Caki2 (cell line): Measurements from ENCODE around the gene THNSL1. TPM values are rescaled to one million over a fixed set of nuclear protein-coding genes. Genes with fewer than 3 reads are reported as not detected.
"Not testable (repeated sequence)": the region's sequence is repeated elsewhere in the genome, so short reads cannot be mapped to it uniquely, and the experiment has no call there.

Source experiments
- DNase-seq: peaks from one replicate; pipeline ENCODE4 v3.0.0-alpha.2; 2015; ENCODE audit warnings: low read depth
- in situ Hi-C: cut with HindIII; loops from 2 replicates; pipeline ENCODE4 v1.10.0; 2016; ENCODE audit warnings: low sequenced_read_pairs, low pct_unique_long_range_greater_than_20kb, mixed read lengths
- total RNA-seq: library from RNA; depleted of rRNA; stranded (reverse); fragments of >200 nt; shearing (Covaris generic); gene quantifications from 2 replicates; pipeline ENCODE4 v1.2.3, GENCODE V29; 2014; ENCODE audit warnings: low replicate concordance; rRNA removed

The THNSL1 gene, protein sequence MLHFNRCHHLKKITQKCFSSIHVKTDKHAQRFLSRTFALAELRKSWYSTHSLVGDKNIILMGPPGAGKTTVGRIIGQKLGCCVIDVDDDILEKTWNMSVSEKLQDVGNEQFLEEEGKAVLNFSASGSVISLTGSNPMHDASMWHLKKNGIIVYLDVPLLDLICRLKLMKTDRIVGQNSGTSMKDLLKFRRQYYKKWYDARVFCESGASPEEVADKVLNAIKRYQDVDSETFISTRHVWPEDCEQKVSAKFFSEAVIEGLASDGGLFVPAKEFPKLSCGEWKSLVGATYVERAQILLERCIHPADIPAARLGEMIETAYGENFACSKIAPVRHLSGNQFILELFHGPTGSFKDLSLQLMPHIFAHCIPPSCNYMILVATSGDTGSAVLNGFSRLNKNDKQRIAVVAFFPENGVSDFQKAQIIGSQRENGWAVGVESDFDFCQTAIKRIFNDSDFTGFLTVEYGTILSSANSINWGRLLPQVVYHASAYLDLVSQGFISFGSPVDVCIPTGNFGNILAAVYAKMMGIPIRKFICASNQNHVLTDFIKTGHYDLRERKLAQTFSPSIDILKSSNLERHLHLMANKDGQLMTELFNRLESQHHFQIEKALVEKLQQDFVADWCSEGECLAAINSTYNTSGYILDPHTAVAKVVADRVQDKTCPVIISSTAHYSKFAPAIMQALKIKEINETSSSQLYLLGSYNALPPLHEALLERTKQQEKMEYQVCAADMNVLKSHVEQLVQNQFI
- 3.3 and 12.7 TPM in 2 replicates for total RNA-seq

- DNase-seq: peak; percentile 100
- in situ Hi-C loops: loop anchor here (5.0 kb wide), 1 partner anchor 51 kb away; no protein-coding TSS in a partner anchor
Measured at GRCh38 chr10:25016376-25017153, at the start of gene THNSL1. Gene THNSL1 (plus strand): TSS chr10:25016612. CDS start chr10:25023224, 6,612 bp downstream.

DNA sequence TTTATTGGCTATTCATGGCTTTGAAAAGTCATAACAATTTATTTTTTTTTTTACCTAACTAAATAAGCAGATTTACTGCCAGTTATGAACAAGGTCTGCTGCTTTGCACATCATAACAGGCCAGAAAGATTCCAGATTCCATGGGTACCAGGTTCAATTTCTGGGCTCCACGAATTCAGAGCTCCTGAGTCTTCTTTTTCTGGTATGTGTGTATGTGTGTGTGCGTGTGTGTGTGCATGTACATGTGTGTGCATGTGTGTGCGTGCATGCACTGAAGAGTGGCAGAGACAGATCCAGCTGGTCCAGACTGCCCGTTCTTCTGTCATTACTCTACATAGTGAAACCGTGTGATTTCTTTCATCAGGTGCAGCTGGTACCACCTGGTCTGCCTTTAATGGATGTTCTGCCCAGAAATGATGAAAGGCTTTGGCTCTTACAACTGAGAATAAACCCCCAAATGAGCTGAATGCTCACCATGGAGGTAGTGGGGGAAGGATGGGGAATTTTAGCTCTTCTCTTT, 49.4 kb upstream of the THNSL1 start:
- DNase-seq: no peak
- in situ Hi-C loops: no loop called here

- in situ Hi-C loops: no loop called here
- no peak for DNase-seq
Measured at GRCh38 chr10:24968349-24968748, 48.1 kb upstream of the THNSL1 start.

DNA sequence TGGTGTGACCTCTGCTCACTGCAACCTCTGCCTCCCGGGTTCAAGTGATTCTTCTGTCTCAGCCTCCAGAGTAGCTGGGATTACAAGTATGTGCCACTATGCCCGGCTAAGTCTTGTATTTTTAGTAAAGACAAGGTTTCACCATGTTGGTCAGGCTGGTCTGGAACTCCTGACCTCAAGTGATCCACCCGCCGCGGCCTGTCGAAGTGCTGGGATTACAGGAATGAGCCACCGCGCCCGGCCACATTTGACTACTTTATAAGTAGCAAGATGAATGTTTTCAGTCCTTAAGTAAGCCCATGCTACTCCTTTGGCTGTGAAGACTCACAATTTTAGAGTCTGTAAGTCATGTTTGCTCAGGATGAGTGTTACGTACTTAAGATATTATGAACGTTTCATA, 47.5 kb upstream of the THNSL1 start:
- in situ Hi-C loops, DNase-seq: not testable (repeated sequence)

GRCh38 chr10:24969841-24970281, 46.6 kb upstream of the THNSL1 start:
- DNase-seq: no peak
- in situ Hi-C loops: no loop called here

GRCh38 chr10:24971374-24971773, 45.0 kb upstream of the THNSL1 start:
- in situ Hi-C loops: no loop called here
- DNase-seq: no peak

- in situ Hi-C loops: no loop called here
- no peak for DNase-seq
Measured at GRCh38 chr10:24973163-24973562, 43.2 kb upstream of the THNSL1 start.

- no peak for DNase-seq
- in situ Hi-C loops: no loop called here
Measured at GRCh38 chr10:24974976-24975375, 41.4 kb upstream of the THNSL1 start.

DNA sequence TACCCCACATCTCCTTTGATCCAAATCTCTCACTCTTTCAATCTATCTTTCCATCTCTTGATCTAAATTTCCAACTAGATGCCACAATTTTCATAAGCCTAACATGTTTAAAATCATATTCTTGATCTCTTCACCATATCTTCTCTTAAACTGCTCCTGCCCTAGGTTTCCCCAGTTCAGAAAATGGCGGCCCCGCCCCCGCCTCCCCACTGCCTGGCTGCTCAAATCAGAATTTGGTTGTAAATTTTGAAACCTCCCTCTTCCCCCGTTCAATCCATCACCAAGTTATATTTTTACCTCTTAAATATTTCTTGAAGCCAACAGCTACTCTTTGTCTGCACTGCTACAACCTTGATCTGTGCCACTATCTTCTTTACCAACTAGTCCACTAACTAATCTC, 36.7 kb upstream of the THNSL1 start:
- in situ Hi-C loops: no loop called here
- DNase-seq: no peak

DNA sequence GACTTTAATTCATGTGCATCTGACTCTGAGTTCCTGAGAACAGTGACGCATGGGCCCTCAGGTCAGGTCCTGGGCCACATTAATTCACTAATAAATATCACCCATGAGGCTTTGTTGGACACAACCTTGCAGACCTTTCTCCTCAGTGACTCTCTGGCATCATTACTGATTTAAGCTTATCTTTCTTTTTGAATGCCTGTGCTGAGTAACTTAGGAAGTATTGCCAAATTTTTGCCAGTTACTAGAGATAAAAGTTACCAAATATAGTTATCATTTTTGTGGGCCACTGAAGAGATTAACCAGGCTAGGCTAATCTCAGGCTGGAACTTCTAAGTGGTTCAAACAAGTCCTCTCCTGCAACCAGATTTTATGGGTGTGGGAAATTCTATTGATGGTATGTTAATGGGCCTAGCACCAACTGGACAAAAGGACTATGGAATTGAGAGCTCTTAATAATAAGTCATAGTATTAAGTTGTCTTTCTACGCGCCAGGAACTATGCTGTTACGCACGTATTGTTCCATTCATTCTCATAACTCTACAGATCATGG, 35.2 kb upstream of the THNSL1 start:
- in situ Hi-C loops: no loop called here
- DNase-seq: no peak

- DNase-seq: no peak
- in situ Hi-C loops: no loop called here
Measured at GRCh38 chr10:24982319-24983112, 33.9 kb upstream of the THNSL1 start.

DNA sequence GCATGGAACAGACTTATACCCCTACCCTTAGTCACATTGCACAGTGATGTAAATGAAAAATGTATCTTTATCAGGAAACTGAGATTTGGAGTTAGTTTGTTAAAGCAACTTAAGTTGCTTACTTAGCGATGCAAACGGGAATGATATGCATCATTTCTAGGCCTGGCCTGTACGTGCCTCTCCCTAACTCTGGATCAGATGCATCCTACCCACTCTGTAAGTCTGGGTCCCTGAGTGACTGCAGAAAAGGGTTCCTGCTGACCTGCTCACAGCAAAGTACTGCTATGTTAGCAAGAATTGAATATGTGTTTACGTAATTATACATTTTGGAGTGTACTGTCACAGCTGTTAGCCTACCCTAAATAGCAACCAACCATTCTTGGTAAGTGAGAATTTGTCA, 33.3 kb upstream of the THNSL1 start:
- DNase-seq: no peak
- in situ Hi-C loops: no loop called here

- DNase-seq: no peak
- in situ Hi-C loops: no loop called here
Measured at GRCh38 chr10:24983946-24984345, 32.5 kb upstream of the THNSL1 start.

DNA sequence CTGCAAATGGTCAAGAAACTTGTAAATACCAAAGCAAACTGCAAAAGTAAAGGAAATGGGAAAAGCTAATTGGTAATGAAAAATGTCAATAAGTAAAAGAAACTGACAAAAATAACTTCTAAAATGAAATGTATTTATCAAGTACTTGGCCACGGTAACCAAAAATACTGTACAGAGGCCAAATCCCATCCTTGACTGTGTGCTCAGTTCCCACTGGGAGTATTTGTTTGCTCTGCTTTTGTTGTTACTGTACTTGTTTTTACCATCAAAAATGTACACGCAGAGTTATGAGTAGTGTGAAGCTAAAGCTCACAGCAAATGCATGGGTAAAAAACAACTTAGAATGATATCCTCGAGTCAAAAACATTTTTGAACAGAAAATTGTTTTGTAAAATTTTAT, 31.5 kb upstream of the THNSL1 start:
- no peak for DNase-seq
- in situ Hi-C loops: no loop called here

DNA sequence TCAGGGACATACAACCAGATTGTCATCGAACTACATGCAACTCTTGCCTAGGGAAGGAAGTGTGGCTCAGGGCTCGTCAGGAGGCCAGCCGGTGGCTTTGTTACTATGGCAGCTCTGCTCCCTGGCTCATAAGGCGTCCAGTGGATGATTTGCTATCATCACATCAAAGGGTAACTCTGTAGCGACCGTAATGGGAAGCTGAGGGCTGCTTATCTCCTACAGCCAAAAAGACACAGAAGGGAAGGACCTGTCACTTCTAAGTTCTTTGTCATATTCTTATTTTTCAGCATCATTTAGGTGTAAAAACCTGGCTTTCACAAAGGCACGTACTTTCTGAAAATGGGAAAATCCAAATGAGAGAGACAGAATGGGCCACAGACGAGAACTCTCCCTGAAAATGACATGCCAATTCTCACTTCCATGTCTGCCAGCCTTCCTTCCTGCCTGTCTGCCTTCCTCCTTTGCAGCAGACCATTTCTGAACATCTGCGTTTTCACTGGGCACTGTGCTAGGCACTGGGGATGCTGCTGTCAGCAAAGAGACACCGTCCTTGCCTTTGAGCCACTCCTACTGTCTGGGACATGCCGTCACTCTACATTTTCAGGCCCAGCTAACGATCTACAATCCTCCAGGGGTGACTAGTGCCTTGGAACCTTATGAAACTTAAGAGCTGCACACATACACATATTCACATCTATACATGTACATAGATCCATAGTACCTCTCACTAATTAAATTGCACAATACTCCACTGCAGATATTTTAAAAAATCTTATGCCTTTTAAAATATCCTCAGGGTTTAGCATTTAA, 27.4 kb upstream of the THNSL1 start:
- DNase-seq: no peak
- in situ Hi-C loops: no loop called here

- no peak for DNase-seq
- in situ Hi-C loops: no loop called here
Measured at GRCh38 chr10:24989867-24990266, 26.5 kb upstream of the THNSL1 start.

DNA sequence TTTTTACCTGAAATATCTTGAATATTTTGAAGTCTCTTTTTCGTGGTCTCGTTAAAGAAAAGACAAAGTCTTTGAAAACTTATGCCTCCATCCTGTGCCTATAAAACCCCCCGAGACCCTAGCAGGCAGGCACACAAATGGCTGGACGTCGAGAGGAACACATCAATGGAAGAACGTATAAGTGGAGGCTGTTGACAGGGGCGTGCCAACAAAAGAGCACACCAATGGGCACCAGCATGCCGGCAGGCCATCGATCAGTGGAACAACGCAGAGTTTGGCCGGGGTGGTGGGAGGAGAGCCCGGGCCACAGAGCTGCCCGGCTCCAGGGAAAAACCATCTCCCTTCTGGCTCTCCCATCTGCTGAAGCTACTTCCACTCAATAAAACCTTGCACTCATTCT, 25.1 kb upstream of the THNSL1 start:
- no peak for DNase-seq
- in situ Hi-C loops: no loop called here
